Measurements from ENCODE around the gene MTHFR. TPM values are rescaled to one million over a fixed set of nuclear protein-coding genes. Genes with fewer than 3 reads are reported as not detected.
A peak's percentile ranks its signal among the peaks of the same experiment; 100 is the strongest.

The MTHFR gene
- total and polyA plus RNA-seq, 2 donors from 2014 or later = 10.6 to 65.5 TPM

DNA sequence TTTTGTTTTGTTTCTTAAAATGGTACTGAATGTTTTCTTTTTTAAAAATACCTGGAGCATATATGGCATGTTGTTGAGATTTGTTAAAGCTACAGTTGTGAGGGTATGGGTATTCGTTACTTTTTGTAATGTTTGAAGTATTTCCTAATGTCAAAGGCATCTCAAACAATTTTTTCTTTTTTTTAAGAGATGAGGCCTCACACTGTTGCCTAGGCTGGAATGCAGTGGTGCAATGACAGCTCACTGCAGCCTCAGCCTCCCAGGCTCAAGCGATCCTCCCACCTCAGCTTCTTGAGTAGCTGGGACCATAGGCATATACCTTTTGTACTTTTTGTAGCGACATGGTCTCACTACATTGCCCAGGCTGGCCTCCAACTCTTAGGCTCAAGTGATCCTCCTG is 16.3 kb upstream of the MTHFR start:
- H3K36me3 ChIP-seq (ENCODE audit: control insufficient read depth in 2 of 3, insufficient read depth in 3 of 3, low read length in 3 of 3) = peaks cover 4 to 51% (median 40%) of the 10 kb centered on the region in 3 donors
- intact Hi-C loops (cut with DNase I) = no loop called here
- H3K9me3 ChIP-seq (ENCODE audit: control insufficient read depth in 2 of 3, insufficient read depth in 1 of 3, low read length in 3 of 3) = no peaks in the 10 kb centered on the region
- H3K4me3 ChIP-seq (ENCODE audit: low read length in 3 of 3) = no peak overlapping the region
- TF ChIP-seq, protein P1, sequence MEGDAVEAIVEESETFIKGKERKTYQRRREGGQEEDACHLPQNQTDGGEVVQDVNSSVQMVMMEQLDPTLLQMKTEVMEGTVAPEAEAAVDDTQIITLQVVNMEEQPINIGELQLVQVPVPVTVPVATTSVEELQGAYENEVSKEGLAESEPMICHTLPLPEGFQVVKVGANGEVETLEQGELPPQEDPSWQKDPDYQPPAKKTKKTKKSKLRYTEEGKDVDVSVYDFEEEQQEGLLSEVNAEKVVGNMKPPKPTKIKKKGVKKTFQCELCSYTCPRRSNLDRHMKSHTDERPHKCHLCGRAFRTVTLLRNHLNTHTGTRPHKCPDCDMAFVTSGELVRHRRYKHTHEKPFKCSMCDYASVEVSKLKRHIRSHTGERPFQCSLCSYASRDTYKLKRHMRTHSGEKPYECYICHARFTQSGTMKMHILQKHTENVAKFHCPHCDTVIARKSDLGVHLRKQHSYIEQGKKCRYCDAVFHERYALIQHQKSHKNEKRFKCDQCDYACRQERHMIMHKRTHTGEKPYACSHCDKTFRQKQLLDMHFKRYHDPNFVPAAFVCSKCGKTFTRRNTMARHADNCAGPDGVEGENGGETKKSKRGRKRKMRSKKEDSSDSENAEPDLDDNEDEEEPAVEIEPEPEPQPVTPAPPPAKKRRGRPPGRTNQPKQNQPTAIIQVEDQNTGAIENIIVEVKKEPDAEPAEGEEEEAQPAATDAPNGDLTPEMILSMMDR (IDR thresholded peaks at IDR 0.05; ENCODE audit: borderline replicate concordance, extremely low read depth, insufficient read depth) = no peak
- H3K9ac ChIP-seq (ENCODE audit: low read length in 3 of 3) = no peak overlapping the region
- H3K4me1 ChIP-seq (ENCODE audit: control insufficient read depth in 2 of 3, insufficient read depth in 2 of 3, low read depth in 1 of 3, low read length in 3 of 3) = no peaks in the 10 kb centered on the region
- no peak overlapping the region for H3K27ac ChIP-seq (ENCODE audit: low read depth in 2 of 2, low read length in 2 of 2)
- FAIRE-seq (no peak), DNase-seq (no peak)
- H3K27me3 ChIP-seq (ENCODE audit: control insufficient read depth, insufficient read depth, low read length) = no peaks in the 10 kb centered on the region

GRCh38 chr1:11817192-11817591 is 11.4 kb upstream of the MTHFR start:
- no peak for DNase-seq
- Histone ChIP-seq H3K27ac (ENCODE audit: low read depth in 2 of 2, low read length in 2 of 2) (no peak overlapping the region), H3K9me3 (ENCODE audit: control insufficient read depth in 2 of 3, insufficient read depth in 1 of 3, low read length in 3 of 3) (no peaks in the 10 kb centered on the region), H3K27me3 (ENCODE audit: control insufficient read depth, insufficient read depth, low read length) (no peaks in the 10 kb centered on the region), H3K4me3 (ENCODE audit: low read length in 3 of 3) (no peak overlapping the region), H3K36me3 (ENCODE audit: control insufficient read depth in 2 of 3, insufficient read depth in 3 of 3, low read length in 3 of 3) (peaks cover 7 to 46% (median 24%) of the 10 kb centered on the region in 3 donors), H3K9ac (ENCODE audit: low read length in 3 of 3) (no peak overlapping the region), H3K4me1 (ENCODE audit: control insufficient read depth in 2 of 3, insufficient read depth in 2 of 3, low read depth in 1 of 3, low read length in 3 of 3) (no peaks in the 10 kb centered on the region)
- intact Hi-C loops (cut with DNase I) = no loop called here
- TF ChIP-seq, protein P1 (IDR thresholded peaks at IDR 0.05; ENCODE audit: borderline replicate concordance, extremely low read depth, insufficient read depth) = no peak
- no peak for FAIRE-seq

DNA sequence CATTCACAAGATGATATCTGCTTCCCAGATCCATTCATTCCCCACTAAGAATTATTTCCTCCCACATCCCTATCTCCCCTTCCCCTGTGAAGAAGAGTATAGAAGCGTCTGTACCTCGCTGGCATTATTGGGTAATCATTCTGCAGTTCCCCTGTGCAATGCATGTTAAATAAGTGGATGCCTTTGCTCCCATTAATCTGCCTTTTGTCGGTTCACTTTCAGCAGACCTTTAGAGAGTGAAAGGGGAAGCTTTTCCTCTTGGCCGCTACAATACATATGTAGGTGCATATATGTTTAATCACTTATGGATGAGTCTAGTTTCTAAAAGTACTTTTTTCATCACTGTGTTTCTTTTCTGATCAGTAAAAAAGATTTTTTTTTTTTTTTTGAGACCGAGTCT is 7.3 kb upstream of the MTHFR start:
- FAIRE-seq (no peak), DNase-seq (no peak)
- Histone ChIP-seq H3K9ac (ENCODE audit: low read length in 3 of 3) (no peak overlapping the region), H3K4me1 (ENCODE audit: control insufficient read depth in 2 of 3, insufficient read depth in 2 of 3, low read depth in 1 of 3, low read length in 3 of 3) (peaks cover 0 to 3% (median 0%) of the 10 kb centered on the region in 3 donors), H3K4me3 (ENCODE audit: low read length in 3 of 3) (no peak overlapping the region), H3K27ac (ENCODE audit: low read depth in 2 of 2, low read length in 2 of 2) (no peak overlapping the region), H3K36me3 (ENCODE audit: control insufficient read depth in 2 of 3, insufficient read depth in 3 of 3, low read length in 3 of 3) (peaks cover 11 to 57% (median 25%) of the 10 kb centered on the region in 3 donors), H3K27me3 (ENCODE audit: control insufficient read depth, insufficient read depth, low read length) (no peaks in the 10 kb centered on the region), H3K9me3 (ENCODE audit: control insufficient read depth in 2 of 3, insufficient read depth in 1 of 3, low read length in 3 of 3) (no peaks in the 10 kb centered on the region)
- intact Hi-C loops (cut with DNase I) = no loop called here
- TF ChIP-seq, protein P1 (IDR thresholded peaks at IDR 0.05; ENCODE audit: borderline replicate concordance, extremely low read depth, insufficient read depth) = no peak

GRCh38 chr1:11807133-11807532 is 1.4 kb upstream of the MTHFR start:
- no peak for DNase-seq
- Histone ChIP-seq H3K9me3 (ENCODE audit: control insufficient read depth in 2 of 3, insufficient read depth in 1 of 3, low read length in 3 of 3) (no peaks in the 10 kb centered on the region), H3K4me3 (ENCODE audit: low read length in 3 of 3) (peak overlapping the region in 2 of 3 donors; percentile 68 to 87), H3K36me3 (ENCODE audit: control insufficient read depth in 2 of 3, insufficient read depth in 3 of 3, low read length in 3 of 3) (peaks cover 3 to 23% (median 6%) of the 10 kb centered on the region in 3 donors), H3K27ac (ENCODE audit: low read depth in 2 of 2, low read length in 2 of 2) (peak overlapping the region; percentile 99), H3K27me3 (ENCODE audit: control insufficient read depth, insufficient read depth, low read length) (no peaks in the 10 kb centered on the region), H3K9ac (ENCODE audit: low read length in 3 of 3) (peak overlapping the region in 2 of 3 donors; percentile 11 to 81), H3K4me1 (ENCODE audit: control insufficient read depth in 2 of 3, insufficient read depth in 2 of 3, low read depth in 1 of 3, low read length in 3 of 3) (peaks cover 11 to 34% (median 29%) of the 10 kb centered on the region in 3 donors)
- intact Hi-C loops (cut with DNase I) = no loop called here
- no peak for FAIRE-seq
- TF ChIP-seq, protein P1 (IDR thresholded peaks at IDR 0.05; ENCODE audit: borderline replicate concordance, extremely low read depth, insufficient read depth) = no peak

Data from kidney (tissue), 14 donors.